Measurements from ENCODE around the gene DOCK3. TPM values are rescaled to one million over a fixed set of nuclear protein-coding genes. Genes with fewer than 3 reads are reported as not detected.
"Not testable (repeated sequence)": the region's sequence is repeated elsewhere in the genome, so short reads cannot be mapped to it uniquely, and the experiment has no call there.

Gene DOCK3
- total RNA-seq, 5 donors from 2014 or later (not counting 1 experiment from before 2014, with no cell fraction given): 2.0 to 3.2 (median 2.6) TPM

DNA sequence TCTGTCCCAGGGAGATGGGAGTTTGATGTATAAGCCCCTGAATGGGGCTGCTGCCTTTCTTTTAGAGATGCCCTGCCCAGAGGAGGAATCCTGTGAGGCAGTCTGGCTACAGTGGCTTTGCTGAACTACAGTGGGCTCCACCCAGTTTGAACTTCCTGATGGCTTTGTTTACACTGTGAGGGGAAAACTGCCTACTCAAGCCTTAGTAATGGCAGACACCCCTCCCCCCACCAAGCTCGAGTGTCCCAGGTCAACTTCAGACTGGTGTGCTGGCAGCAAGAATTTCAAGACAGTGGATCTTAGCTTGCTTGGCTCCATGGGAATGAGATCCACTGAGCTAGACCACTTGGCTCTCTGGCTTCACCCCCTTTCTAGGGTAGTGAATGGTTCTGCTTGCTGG is 226.4 kb downstream of the DOCK3 start:
- H3K27ac ChIP-seq (ENCODE audit: low read length); H3K4me3 ChIP-seq (ENCODE audit: control insufficient read depth in 1 of 2, extremely low read depth in 1 of 2, low read length in 1 of 2); H3K27ac Mint-ChIP-seq; H3K36me3 Mint-ChIP-seq; H3K4me1 Mint-ChIP-seq; DNase-seq; POLR2A ChIA-PET; H3K9me3 Mint-ChIP-seq; ATAC-seq (replicated peaks in 1 of 4); H3K4me3 Mint-ChIP-seq; H3K36me3 ChIP-seq (ENCODE audit: control insufficient read depth in 2 of 2, extremely low read depth in 1 of 2, insufficient read depth in 1 of 2, low read length in 1 of 2); H3K27me3 ChIP-seq (replicated peaks in 1 of 2; ENCODE audit: control insufficient read depth in 2 of 2, extremely low read depth in 1 of 2, insufficient read depth in 2 of 2, low read length in 1 of 2); H3K9me3 ChIP-seq; H3K4me1 ChIP-seq (ENCODE audit: control insufficient read depth in 1 of 2, extremely low read depth in 1 of 2, insufficient read depth in 2 of 2, low read length in 2 of 2): not testable (repeated sequence)
- no CpG with 5 or more reads among the region's 1 CpG for WGBS (ENCODE audit: insufficient coverage)
- CTCF ChIA-PET: interaction anchor here in 1 of 2 donors (0.6 kb wide), 1 partner anchor 12 kb away, joined by 7 read pairs; no protein-coding TSS in a partner anchor
- peaks cover 10 to 20% of the 10 kb centered on the region in 2 donors for H3K27me3 Mint-ChIP-seq

DNA sequence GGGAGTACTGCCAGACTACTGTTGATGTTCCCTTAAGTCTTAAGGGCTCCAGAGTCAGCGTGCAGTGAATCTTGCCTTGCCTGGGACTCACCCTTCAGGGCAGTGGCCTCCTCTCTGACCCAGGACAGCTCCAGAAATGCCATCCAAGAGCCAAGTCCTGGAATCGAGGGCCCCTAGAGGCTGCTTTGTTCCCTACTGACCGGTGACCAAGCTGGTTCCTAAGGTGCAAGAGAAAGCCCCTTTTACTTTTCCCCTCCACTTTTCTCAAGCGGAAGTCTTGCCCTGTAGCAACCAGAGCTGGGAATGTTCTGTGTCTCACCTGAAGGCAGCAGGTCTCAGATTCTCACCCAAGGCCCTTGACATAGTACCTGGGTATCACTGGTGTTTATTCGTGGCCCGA is 238.0 kb downstream of the DOCK3 start:
- Histone ChIP-seq H3K27ac (ENCODE audit: low read length) (no peak overlapping the region), H3K36me3 (ENCODE audit: control insufficient read depth in 2 of 2, extremely low read depth in 1 of 2, insufficient read depth in 1 of 2, low read length in 1 of 2) (no peaks in the 10 kb centered on the region), H3K4me1 (ENCODE audit: control insufficient read depth in 1 of 2, extremely low read depth in 1 of 2, insufficient read depth in 2 of 2, low read length in 2 of 2) (no peaks in the 10 kb centered on the region), H3K9me3 (no peaks in the 10 kb centered on the region), H3K4me3 (ENCODE audit: control insufficient read depth in 1 of 2, extremely low read depth in 1 of 2, low read length in 1 of 2) (no peak overlapping the region), H3K27me3 (replicated peaks in 1 of 2; ENCODE audit: control insufficient read depth in 2 of 2, extremely low read depth in 1 of 2, insufficient read depth in 2 of 2, low read length in 1 of 2) (no peaks in the 10 kb centered on the region)
- H3K27me3 Mint-ChIP-seq: peaks cover 23 to 27% of the 10 kb centered on the region in 2 donors
- H3K4me3 Mint-ChIP-seq: no peak overlapping the region
- ATAC-seq (replicated peaks in 1 of 4): no peak
- ChIA-PET CTCF (no interaction called here), POLR2A (no interaction called here)
- WGBS (ENCODE audit: insufficient coverage): 68% methylated on average over 4 of the region's 6 CpGs
- H3K9me3 Mint-ChIP-seq: peaks cover 7 to 9% (median 7%) of the 10 kb centered on the region in 3 donors
- H3K27ac Mint-ChIP-seq: no peak overlapping the region
- DNase-seq: no peak
- no peaks in the 10 kb centered on the region for H3K36me3 Mint-ChIP-seq
- H3K4me1 Mint-ChIP-seq: no peaks in the 10 kb centered on the region

- ATAC-seq (replicated peaks in 1 of 4): no peak
- H3K9me3 ChIP-seq: no peaks in the 10 kb centered on the region
- Mint-ChIP-seq H3K27ac (no peak overlapping the region), H3K4me3 (no peak overlapping the region), H3K9me3 (peaks cover 3 to 6% (median 4%) of the 10 kb centered on the region in 3 donors), H3K27me3 (peaks cover 21 to 24% of the 10 kb centered on the region in 2 donors), H3K36me3 (no peaks in the 10 kb centered on the region), H3K4me1 (no peaks in the 10 kb centered on the region)
- no peak overlapping the region for H3K27ac ChIP-seq (ENCODE audit: low read length)
- no peaks in the 10 kb centered on the region for H3K27me3 ChIP-seq (replicated peaks in 1 of 2; ENCODE audit: control insufficient read depth in 2 of 2, extremely low read depth in 1 of 2, insufficient read depth in 2 of 2, low read length in 1 of 2)
- ChIA-PET POLR2A (no interaction called here), CTCF (no interaction called here)
- no peaks in the 10 kb centered on the region for H3K36me3 ChIP-seq (ENCODE audit: control insufficient read depth in 2 of 2, extremely low read depth in 1 of 2, insufficient read depth in 1 of 2, low read length in 1 of 2)
- H3K4me1 ChIP-seq (ENCODE audit: control insufficient read depth in 1 of 2, extremely low read depth in 1 of 2, insufficient read depth in 2 of 2, low read length in 2 of 2): no peaks in the 10 kb centered on the region
- no peak overlapping the region for H3K4me3 ChIP-seq (ENCODE audit: control insufficient read depth in 1 of 2, extremely low read depth in 1 of 2, low read length in 1 of 2)
- no peak for DNase-seq
- 100% methylated on average over 1 of the region's 1 CpG for WGBS (ENCODE audit: insufficient coverage)
Observed at GRCh38 chr3:50913260-50913659, 238.5 kb downstream of the DOCK3 start.

GRCh38 chr3:50922071-50922470 is 247.3 kb downstream of the DOCK3 start:
- H3K27ac ChIP-seq (ENCODE audit: low read length); H3K4me1 ChIP-seq (ENCODE audit: control insufficient read depth in 1 of 2, extremely low read depth in 1 of 2, insufficient read depth in 2 of 2, low read length in 2 of 2); CTCF ChIA-PET; H3K36me3 Mint-ChIP-seq; H3K36me3 ChIP-seq (ENCODE audit: control insufficient read depth in 2 of 2, extremely low read depth in 1 of 2, insufficient read depth in 1 of 2, low read length in 1 of 2); H3K27me3 ChIP-seq (replicated peaks in 1 of 2; ENCODE audit: control insufficient read depth in 2 of 2, extremely low read depth in 1 of 2, insufficient read depth in 2 of 2, low read length in 1 of 2); H3K9me3 Mint-ChIP-seq; H3K4me3 ChIP-seq (ENCODE audit: control insufficient read depth in 1 of 2, extremely low read depth in 1 of 2, low read length in 1 of 2); DNase-seq; H3K9me3 ChIP-seq; POLR2A ChIA-PET; H3K27ac Mint-ChIP-seq; H3K4me3 Mint-ChIP-seq; ATAC-seq (replicated peaks in 1 of 4): not testable (repeated sequence)
- Mint-ChIP-seq H3K27me3 (peaks cover 10 to 25% of the 10 kb centered on the region in 2 donors), H3K4me1 (peaks cover 7 to 10% (median 7%) of the 10 kb centered on the region in 3 donors)
- 85% methylated on average over 4 of the region's 5 CpGs for WGBS (ENCODE audit: insufficient coverage)

DNA sequence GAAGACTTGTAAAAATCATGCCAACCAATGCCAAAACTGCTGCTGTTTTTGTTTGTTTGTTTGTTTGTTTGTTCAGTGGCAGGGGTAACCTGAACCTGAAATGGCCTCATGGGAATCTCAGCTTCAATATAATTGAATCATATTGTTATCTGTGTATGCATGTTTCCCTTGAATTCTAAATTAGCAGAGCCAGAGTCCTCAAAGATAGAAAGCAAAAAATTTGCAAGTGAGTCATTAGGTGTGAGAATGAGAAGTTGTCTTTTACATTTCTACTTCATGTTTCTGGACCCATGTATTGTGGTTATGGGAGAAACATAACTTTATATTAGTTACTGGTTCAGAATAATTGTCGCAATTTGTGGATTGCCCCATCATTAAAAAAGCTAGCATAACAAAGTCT is 249.2 kb downstream of the DOCK3 start:
- no peak for ATAC-seq (replicated peaks in 1 of 4)
- Histone ChIP-seq H3K27me3 (replicated peaks in 1 of 2; ENCODE audit: control insufficient read depth in 2 of 2, extremely low read depth in 1 of 2, insufficient read depth in 2 of 2, low read length in 1 of 2) (peaks cover 0 to 8% of the 10 kb centered on the region in 2 experiments), H3K9me3 (peaks cover 2% of the 10 kb centered on the region), H3K36me3 (ENCODE audit: control insufficient read depth in 2 of 2, extremely low read depth in 1 of 2, insufficient read depth in 1 of 2, low read length in 1 of 2) (no peaks in the 10 kb centered on the region), H3K4me1 (ENCODE audit: control insufficient read depth in 1 of 2, extremely low read depth in 1 of 2, insufficient read depth in 2 of 2, low read length in 2 of 2) (peaks cover 0 to 3% of the 10 kb centered on the region in 2 experiments), H3K4me3 (ENCODE audit: control insufficient read depth in 1 of 2, extremely low read depth in 1 of 2, low read length in 1 of 2) (no peak overlapping the region), H3K27ac (ENCODE audit: low read length) (no peak overlapping the region)
- H3K9me3 Mint-ChIP-seq: peaks cover 0 to 1% (median 0%) of the 10 kb centered on the region in 3 donors
- H3K4me3 Mint-ChIP-seq: no peak overlapping the region
- H3K27me3 Mint-ChIP-seq: peaks cover 10 to 27% of the 10 kb centered on the region in 2 donors
- peaks cover 7 to 12% (median 8%) of the 10 kb centered on the region in 3 donors for H3K4me1 Mint-ChIP-seq
- ChIA-PET CTCF (no interaction called here), POLR2A (no interaction called here)
- no peaks in the 10 kb centered on the region for H3K36me3 Mint-ChIP-seq
- H3K27ac Mint-ChIP-seq: no peak overlapping the region
- no CpG with 5 or more reads among the region's 1 CpG for WGBS (ENCODE audit: insufficient coverage)
- no peak for DNase-seq

GRCh38 chr3:50924638-50925037 is 249.9 kb downstream of the DOCK3 start:
- peaks cover 0 to 3% of the 10 kb centered on the region in 2 experiments for H3K4me1 ChIP-seq (ENCODE audit: control insufficient read depth in 1 of 2, extremely low read depth in 1 of 2, insufficient read depth in 2 of 2, low read length in 2 of 2)
- H3K36me3 ChIP-seq (ENCODE audit: control insufficient read depth in 2 of 2, extremely low read depth in 1 of 2, insufficient read depth in 1 of 2, low read length in 1 of 2): no peaks in the 10 kb centered on the region
- ATAC-seq (replicated peaks in 1 of 4) (no peak), DNase-seq (no peak)
- no CpG with 5 or more reads among the region's 2 CpGs for WGBS (ENCODE audit: insufficient coverage)
- H3K27me3 ChIP-seq (replicated peaks in 1 of 2; ENCODE audit: control insufficient read depth in 2 of 2, extremely low read depth in 1 of 2, insufficient read depth in 2 of 2, low read length in 1 of 2): peaks cover 0 to 8% of the 10 kb centered on the region in 2 experiments
- no peaks in the 10 kb centered on the region for H3K9me3 Mint-ChIP-seq
- no peak overlapping the region for H3K27ac Mint-ChIP-seq
- peaks cover 2% of the 10 kb centered on the region for H3K9me3 ChIP-seq
- H3K4me1 Mint-ChIP-seq: peaks cover 7 to 12% (median 8%) of the 10 kb centered on the region in 3 donors
- ChIA-PET POLR2A (no interaction called here), CTCF (no interaction called here)
- peaks cover 10 to 26% of the 10 kb centered on the region in 2 donors for H3K27me3 Mint-ChIP-seq
- no peak overlapping the region for H3K4me3 Mint-ChIP-seq
- no peak overlapping the region for H3K27ac ChIP-seq (ENCODE audit: low read length)
- H3K36me3 Mint-ChIP-seq: no peaks in the 10 kb centered on the region
- H3K4me3 ChIP-seq (ENCODE audit: control insufficient read depth in 1 of 2, extremely low read depth in 1 of 2, low read length in 1 of 2): no peak overlapping the region

DNA sequence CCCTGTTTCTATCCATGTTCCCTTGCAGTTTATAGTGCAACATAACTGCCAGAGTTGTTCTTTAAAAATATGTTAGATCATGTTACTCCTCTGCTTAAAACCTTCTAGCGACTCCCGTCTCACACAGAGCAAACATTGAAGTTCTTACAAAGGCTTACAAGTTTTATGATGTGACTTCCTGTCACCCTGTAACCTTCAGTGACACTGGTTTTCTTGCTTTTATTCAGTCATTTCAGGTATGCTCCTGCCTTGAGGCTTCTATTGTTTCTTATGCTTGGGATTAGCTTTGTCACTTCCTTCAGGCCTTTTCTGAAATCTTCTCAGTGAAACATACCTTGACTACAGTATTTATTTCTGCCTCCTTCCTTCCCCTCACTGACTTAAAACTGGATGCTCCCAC is 252.1 kb downstream of the DOCK3 start:
- Histone ChIP-seq H3K27ac (ENCODE audit: low read length) (no peak overlapping the region), H3K4me3 (ENCODE audit: control insufficient read depth in 1 of 2, extremely low read depth in 1 of 2, low read length in 1 of 2) (no peak overlapping the region), H3K27me3 (replicated peaks in 1 of 2; ENCODE audit: control insufficient read depth in 2 of 2, extremely low read depth in 1 of 2, insufficient read depth in 2 of 2, low read length in 1 of 2) (peaks cover 0 to 15% of the 10 kb centered on the region in 2 experiments), H3K36me3 (ENCODE audit: control insufficient read depth in 2 of 2, extremely low read depth in 1 of 2, insufficient read depth in 1 of 2, low read length in 1 of 2) (no peaks in the 10 kb centered on the region), H3K4me1 (ENCODE audit: control insufficient read depth in 1 of 2, extremely low read depth in 1 of 2, insufficient read depth in 2 of 2, low read length in 2 of 2) (peaks cover 0 to 3% of the 10 kb centered on the region in 2 experiments), H3K9me3 (peaks cover 2% of the 10 kb centered on the region)
- peak in 2 of 4 experiments; percentile 32 to 52 for ATAC-seq (replicated peaks in 1 of 4)
- WGBS (ENCODE audit: insufficient coverage): 20% methylated on average over 2 of the region's 2 CpGs
- Mint-ChIP-seq H3K4me3 (no peak overlapping the region), H3K27ac (peak overlapping the region in 1 of 2 donors; percentile 62), H3K9me3 (no peaks in the 10 kb centered on the region), H3K36me3 (peaks cover 3% of the 10 kb centered on the region), H3K4me1 (peaks cover 7 to 12% (median 8%) of the 10 kb centered on the region in 3 donors), H3K27me3 (peaks cover 16 to 23% of the 10 kb centered on the region in 2 donors)
- DNase-seq: peak in 1 of 35 experiments; percentile 10
- POLR2A ChIA-PET: interaction anchor here in 1 of 2 donors (0.6 kb wide), 1 partner anchor 1350 kb away, joined by 4 read pairs; no protein-coding TSS in a partner anchor
- CTCF ChIA-PET: no interaction called here
